C4-2B (cell line): ENCODE data around the gene MRI1.

Experiments used
- CTCF ChIP-seq: fragments of 450-650 bp; conservative IDR thresholded peaks from 2 replicates; pipeline ENCODE4 v1.5.1; 2017; ENCODE audit warnings: mild to moderate bottlenecking
- ZFX ChIP-seq: fragments of 450-650 bp; IDR thresholded peaks from 2 replicates; pipeline ENCODE4 v1.6.1; 2017

GRCh38 chr19:13799669-13800068 lies 35.3 kb downstream of the MRI1 start:
- no peak for TF ChIP-seq CTCF
- no peak for TF ChIP-seq ZFX
